Sigmoid colon (tissue), 7 donors: ENCODE results near the gene BIRC7. TPM values are rescaled to one million over a fixed set of nuclear protein-coding genes. Genes with fewer than 3 reads are reported as not detected.

Experiments used
- DNase-seq: peaks from one replicate; pipeline ENCODE4 v3.0.0-alpha.2; 2019
- H3K27ac ChIP-seq, 4 donors: fragments of 200-600 bp; sonication (generic); one replicate each; pipeline ENCODE4 v1.5.1; 2016 to 2019; ENCODE audit warnings: mild to moderate bottlenecking in 1 of 4
- H3K27me3 ChIP-seq, 3 donors: fragments of 200-600 bp; sonication (generic); one replicate each; pipeline ENCODE4 v1.5.1; 2019; ENCODE audit warnings: mild to moderate bottlenecking in 1 of 3
- H3K36me3 ChIP-seq, 4 donors: fragments of 200-600 bp; sonication (generic); one replicate each; pipeline ENCODE4 v1.5.1; 2016 to 2019
- H3K4me1 ChIP-seq, 4 donors: fragments of 200-600 bp; sonication (generic); one replicate each; pipeline ENCODE4 v1.5.1; 2017 to 2019
- H3K4me3 ChIP-seq, 4 donors: fragments of 200-600 bp; sonication (generic); one replicate each; pipeline ENCODE4 v1.5.1; 2017 to 2019; ENCODE audit warnings: mild to moderate bottlenecking in 2 of 4, moderate library complexity in 1 of 4
- H3K9me3 ChIP-seq, 4 donors: fragments of 200-600 bp in 3 of 4; sonication (generic) in 3 of 4; one replicate each; pipeline versions ENCODE4 v1.5.1 to v1.6.1; 2013 to 2019
- CTCF ChIP-seq, 4 experiments: fragments of 450-650 bp in 3 of 4; fragments of 200-600 bp in 1 of 4; IDR thresholded peaks; one replicate each; pipeline ENCODE4 v1.5.1; 2016 to 2019; ENCODE audit warnings: antibody characterized with exemption in 4 of 4, mild to moderate bottlenecking in 3 of 4, moderate library complexity in 2 of 4
- EP300 ChIP-seq, 4 donors: sonication (generic); formaldehyde crosslinking; IDR thresholded peaks; one replicate each; pipeline ENCODE4 v1.6.1; 2017; ENCODE audit warnings: antibody characterized with exemption in 4 of 4
- POLR2A ChIP-seq, 2 donors: fragments of 450-650 bp; IDR thresholded peaks; one replicate each; pipeline ENCODE4 v1.6.1; 2016; ENCODE audit warnings: antibody characterized with exemption in 2 of 2, mild to moderate bottlenecking in 2 of 2, moderate library complexity in 2 of 2
- POLR2AphosphoS5 ChIP-seq, 4 donors: sonication (generic); formaldehyde crosslinking; IDR thresholded peaks; one replicate each; pipeline ENCODE4 v1.6.1; 2017; ENCODE audit warnings: antibody characterized with exemption in 4 of 4
- WGBS, 2 donors: extraction: QIAGEN DNeasy Blood & Tissue Kit; methylation state at CpG; one replicate each; pipeline ENCODE4 v1.1.7; 2013; 5-methylcytosine and 5-hydroxymethylcytosine counted together
- intact Hi-C: fragments of 100-400 bp; cut with DNase I; formaldehyde crosslinking; loops from one replicate; pipeline ENCODE4 v1.15.1; 2023
- polyA plus RNA-seq, 3 donors: library from polyadenylated mRNA; stranded (reverse); fragments of 200-250 nt; gene quantifications; one replicate each; pipeline ENCODE4 v1.2.3, GENCODE V29; 2013
- total RNA-seq, 4 donors: library from RNA; depleted of rRNA; stranded (reverse); fragments of >200 nt; gene quantifications; one replicate each; pipeline ENCODE4 v1.1.0, GENCODE V29; 2016
- donor health status: healthy with polysubstance abuse.
- donor health status: Bipolar disorder and iron deficiency.
- donor health status: healthy.

The BIRC7 gene
- total and polyA plus RNA-seq, 7 donors: 0.15 to 1.2 (median 0.66) TPM; not detected in 3

DNA sequence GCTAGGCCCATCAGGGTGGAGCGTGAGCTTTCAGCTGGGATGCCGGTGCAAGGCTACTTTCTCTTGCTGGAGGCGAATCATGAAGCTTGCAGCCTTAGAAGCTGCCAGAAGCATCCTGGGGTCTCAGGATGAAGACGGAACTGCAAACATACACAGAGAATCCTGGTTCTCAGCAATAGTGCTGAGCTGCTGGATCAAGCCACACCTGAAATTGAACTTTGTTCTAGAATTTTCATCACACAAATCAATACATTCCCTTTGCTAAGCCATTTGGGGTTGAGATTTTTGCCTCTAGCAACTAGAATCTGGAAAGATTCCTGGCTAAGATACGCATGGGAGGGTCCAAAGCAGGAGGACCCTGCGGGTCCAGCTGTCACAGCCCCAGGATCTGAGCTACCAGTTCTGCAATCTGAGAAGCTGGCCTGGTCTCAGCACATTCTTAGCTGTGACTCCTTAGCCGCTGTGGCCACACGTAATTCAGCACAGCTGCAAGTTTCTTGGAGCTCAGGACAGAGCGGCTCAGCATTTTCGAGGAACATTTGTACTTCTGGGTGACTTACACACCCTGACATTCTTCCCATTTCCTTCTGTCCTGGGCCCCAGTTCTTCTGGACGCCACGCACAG, 30.3 kb downstream of the BIRC7 start:
- TF ChIP-seq CTCF (IDR thresholded peaks at IDR 0.05): no peak
- H3K4me3 ChIP-seq: no peak overlapping the region
- no peak for DNase-seq
- intact Hi-C loops: no loop called here
- H3K36me3 ChIP-seq: no peaks in the 10 kb centered on the region
- H3K27me3 ChIP-seq: peaks cover 6 to 67% (median 42%) of the 10 kb centered on the region in 3 donors
- no peaks in the 10 kb centered on the region for H3K9me3 ChIP-seq
- 74 to 78% methylated on average over 12 of the region's 12 CpGs for WGBS, 2 donors
- H3K4me1 ChIP-seq: no peaks in the 10 kb centered on the region
- H3K27ac ChIP-seq: no peak overlapping the region

- DNase-seq: no peak
- intact Hi-C loops: no loop called here
- Histone ChIP-seq H3K36me3 (no peaks in the 10 kb centered on the region), H3K4me1 (peaks cover 0 to 10% (median 7%) of the 10 kb centered on the region in 4 donors), H3K27ac (no peak overlapping the region), H3K27me3 (peaks cover 5 to 52% (median 34%) of the 10 kb centered on the region in 3 donors), H3K4me3 (no peak overlapping the region), H3K9me3 (no peaks in the 10 kb centered on the region)
- 49 to 51% methylated on average over 9 of the region's 9 CpGs for WGBS, 2 donors
- TF ChIP-seq CTCF (IDR thresholded peaks at IDR 0.05) (no peak), POLR2A (IDR thresholded peaks at IDR 0.05) (no peak), EP300 (IDR thresholded peaks at IDR 0.05) (no peak), POLR2AphosphoS5 (IDR thresholded peaks at IDR 0.05) (no peak)
Observed at GRCh38 chr20:63267691-63268090, 32.0 kb downstream of the BIRC7 start.

DNA sequence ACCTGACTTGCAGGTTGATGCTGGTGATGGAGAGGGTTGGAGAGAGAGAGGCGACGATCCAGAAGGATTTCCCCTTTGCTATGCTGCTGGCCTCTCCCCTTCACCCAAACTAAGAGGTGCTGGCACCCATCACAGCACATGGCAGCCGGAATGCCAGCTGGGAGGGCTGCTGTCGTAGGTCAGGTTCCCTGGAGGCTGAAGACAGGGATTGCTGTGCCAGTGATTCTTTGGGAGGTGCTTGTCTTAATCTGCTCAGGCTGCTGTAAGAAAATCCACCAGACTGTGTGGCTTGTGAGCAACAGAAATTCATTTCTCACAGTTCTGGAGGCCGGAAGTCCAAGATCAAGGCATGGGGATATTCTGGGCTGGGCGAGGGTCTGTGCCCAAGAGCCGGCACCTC, 32.6 kb downstream of the BIRC7 start:
- WGBS, 2 donors: 68 to 71% methylated on average over 7 of the region's 7 CpGs
- H3K9me3 ChIP-seq: no peaks in the 10 kb centered on the region
- H3K27ac ChIP-seq: no peak overlapping the region
- H3K4me3 ChIP-seq: no peak overlapping the region
- H3K4me1 ChIP-seq: peaks cover 0 to 11% (median 10%) of the 10 kb centered on the region in 4 donors
- DNase-seq: no peak
- H3K36me3 ChIP-seq: no peaks in the 10 kb centered on the region
- TF ChIP-seq POLR2A (IDR thresholded peaks at IDR 0.05) (no peak), EP300 (IDR thresholded peaks at IDR 0.05) (no peak), POLR2AphosphoS5 (IDR thresholded peaks at IDR 0.05) (no peak), CTCF (IDR thresholded peaks at IDR 0.05) (no peak)
- H3K27me3 ChIP-seq: peaks cover 0 to 47% (median 29%) of the 10 kb centered on the region in 3 donors
- intact Hi-C loops: no loop called here

DNA sequence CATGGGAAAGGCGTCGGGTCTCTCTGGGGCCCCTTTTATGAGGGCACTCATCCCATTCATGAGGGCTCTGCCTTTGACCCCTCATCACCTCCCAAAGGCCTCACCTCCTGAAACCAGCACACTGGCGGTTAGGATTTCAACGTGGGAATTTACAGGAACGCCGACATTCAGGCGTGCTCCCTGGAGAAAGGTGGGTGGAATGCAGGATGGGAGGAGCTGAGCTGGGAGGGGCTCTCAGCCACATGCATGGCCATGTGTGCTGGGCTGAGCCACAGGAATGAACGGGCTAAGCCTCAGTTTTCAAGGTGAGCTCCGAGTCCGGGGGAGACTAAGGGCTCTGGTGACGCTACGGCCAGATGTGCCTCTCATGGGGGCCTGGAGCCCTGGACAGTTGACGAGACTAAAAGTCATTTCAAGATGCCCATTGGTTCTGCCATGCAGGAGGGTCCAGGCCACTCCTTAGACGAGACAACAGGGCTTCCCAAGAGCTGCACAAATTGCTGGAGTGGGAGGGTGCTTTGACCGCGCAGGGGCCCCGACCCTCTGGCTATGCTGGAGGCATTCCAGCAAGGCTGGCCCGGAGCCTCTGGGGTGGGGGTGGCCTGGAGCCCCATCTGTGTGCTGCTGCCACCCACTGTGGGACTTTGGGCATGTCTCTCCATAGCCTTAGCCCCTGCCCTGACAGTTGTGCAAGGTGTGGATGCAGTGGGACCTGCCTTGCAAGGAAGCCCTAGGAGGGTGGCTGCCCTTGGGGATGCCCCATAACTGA, 33.1 kb downstream of the BIRC7 start:
- DNase-seq: no peak
- intact Hi-C loops: no loop called here
- 35 to 39% methylated on average over 18 of the region's 18 CpGs for WGBS, 2 donors
- no peak overlapping the region for H3K27ac ChIP-seq
- peaks cover 0 to 17% (median 16%) of the 10 kb centered on the region in 4 donors for H3K4me1 ChIP-seq
- no peak overlapping the region for H3K4me3 ChIP-seq
- no peak for TF ChIP-seq CTCF (IDR thresholded peaks at IDR 0.05)
- TF ChIP-seq EP300 (IDR thresholded peaks at IDR 0.05): no peak
- no peak for TF ChIP-seq POLR2AphosphoS5 (IDR thresholded peaks at IDR 0.05)
- no peak for TF ChIP-seq POLR2A (IDR thresholded peaks at IDR 0.05)
- no peaks in the 10 kb centered on the region for H3K36me3 ChIP-seq
- H3K27me3 ChIP-seq: peaks cover 0 to 42% (median 29%) of the 10 kb centered on the region in 3 donors
- no peaks in the 10 kb centered on the region for H3K9me3 ChIP-seq
